Activated CD4-positive, alpha-beta memory T cell treated with anti-CD3 and anti-CD28 coated beads, Interleukin-2, amount 10 ng/mL, durations not matched to agents 7 days and 5 days (primary cell): Measurements from ENCODE around the gene ERGIC1. TPM values are rescaled to one million over a fixed set of nuclear protein-coding genes. Genes with fewer than 3 reads are reported as not detected.

Source experiments
- total RNA-seq, 2 experiments: library from RNA; stranded (reverse); gene quantifications; one replicate each; pipeline ENCODE4 v1.2.3, GENCODE V29; 2021

ERGIC1 gene
- total RNA-seq, 2 experiments from 2014 or later: 36.1 to 37.2 TPM

Other genes with a start within 250 kb of the ERGIC1 start
- 1 to 10 TPM; 3.0 to 3.3 TPM for gene NEURL1B, start 193.0 kb upstream of the ERGIC1 start, total RNA-seq
- gene DUSP1, start 63.1 kb upstream of the ERGIC1 start, total RNA-seq: 10 to 100 TPM; 17.0 to 18.8 TPM
- gene RPL26L1, start 125.2 kb downstream of the ERGIC1 start, total RNA-seq: 10 to 100 TPM; 36.2 to 38.7 TPM
- 100 to 1,000 TPM; 163 to 166 TPM for gene ATP6V0E1, start 149.5 kb downstream of the ERGIC1 start, total RNA-seq
- 10 to 100 TPM; 24.2 to 25.4 TPM for gene CREBRF, start 222.1 kb downstream of the ERGIC1 start, total RNA-seq